Mesenchymal stem cell (in vitro differentiated cells and primary cell): ENCODE results near the gene ARFGAP3.

ENCODE experiments used
- DNase-seq: peaks from one replicate; pipeline ENCODE4 v3.0.0-alpha.2; 2013
- H2AFZ ChIP-seq: one replicate; pipeline ENCODE4 v1.6.1; 2013; ENCODE audit warnings: low read depth, mild to moderate bottlenecking, control low read depth, inconsistent platforms, low read length, moderate library complexity
- H2AK5ac ChIP-seq: 2 replicates; pipeline ENCODE4 v1.6.1; 2013; ENCODE audit warnings: low read length, moderate library complexity, mild to moderate bottlenecking, inconsistent platforms; ENCODE audit not compliant: severe bottlenecking
- H2BK120ac ChIP-seq: one replicate; pipeline ENCODE4 v1.6.1; 2013; ENCODE audit warnings: low read depth, mild to moderate bottlenecking, inconsistent platforms, low read length, moderate library complexity
- H2BK12ac ChIP-seq, 2 experiments: one replicate each; pipeline ENCODE4 v1.6.1; 2013; ENCODE audit warnings: inconsistent platforms in 2 of 2, low read length in 2 of 2, mild to moderate bottlenecking in 2 of 2, moderate library complexity in 2 of 2, control low read depth in 1 of 2
- H2BK15ac ChIP-seq: one replicate; pipeline ENCODE4 v1.6.1; 2013; ENCODE audit warnings: mild to moderate bottlenecking, low read depth, inconsistent platforms; ENCODE audit not compliant: poor library complexity, severe bottlenecking
- H2BK5ac ChIP-seq: 2 replicates; pipeline ENCODE4 v1.6.1; 2013; ENCODE audit warnings: low read depth, mild to moderate bottlenecking, low read length, control low read depth, inconsistent platforms; ENCODE audit not compliant: poor library complexity, severe bottlenecking
- H3K14ac ChIP-seq, 2 experiments: one replicate each; pipeline ENCODE4 v1.6.1; 2013; ENCODE audit warnings: inconsistent platforms in 2 of 2, low read length in 2 of 2, control low read depth in 1 of 2, mild to moderate bottlenecking in 1 of 2, moderate library complexity in 1 of 2
- H3K18ac ChIP-seq, 2 experiments: one replicate each; pipeline ENCODE4 v1.6.1; 2013; ENCODE audit warnings: inconsistent platforms in 2 of 2, low read length in 2 of 2, control low read depth in 1 of 2, low read depth in 1 of 2, mild to moderate bottlenecking in 1 of 2
- H3K23ac ChIP-seq, 2 experiments: one replicate each; pipeline ENCODE4 v1.6.1; 2013; ENCODE audit warnings: inconsistent platforms in 2 of 2, low read length in 2 of 2, mild to moderate bottlenecking in 2 of 2, moderate library complexity in 2 of 2, control low read depth in 1 of 2
- H3K27ac ChIP-seq: 2 replicates; pipeline ENCODE4 v1.5.1; 2013; ENCODE audit warnings: mild to moderate bottlenecking, moderate library complexity, low read length, control low read depth, inconsistent platforms; ENCODE audit not compliant: poor library complexity, severe bottlenecking
- H3K27me3 ChIP-seq, 2 experiments: 2 replicates each; pipeline versions ENCODE4 v1.6.1 to v1.7.0; 2013; ENCODE audit warnings: low read length in 2 of 2, mild to moderate bottlenecking in 2 of 2, moderate library complexity in 2 of 2, control low read depth in 1 of 2, inconsistent platforms in 1 of 2; ENCODE audit not compliant: control insufficient read depth in 1 of 2, insufficient read depth in 1 of 2
- H3K36me3 ChIP-seq, 2 experiments: 2 replicates each; pipeline versions ENCODE4 v1.6.1 to v1.7.0; 2013; ENCODE audit warnings: low read length in 2 of 2, control low read depth in 1 of 2, inconsistent platforms in 1 of 2, low read depth in 1 of 2, mild to moderate bottlenecking in 1 of 2; ENCODE audit not compliant: insufficient read depth in 2 of 2, control insufficient read depth in 1 of 2
- H3K4ac ChIP-seq, 2 experiments: one replicate each; pipeline ENCODE4 v1.6.1; 2013; ENCODE audit warnings: inconsistent platforms in 2 of 2, low read length in 2 of 2, mild to moderate bottlenecking in 2 of 2, moderate library complexity in 2 of 2, control low read depth in 1 of 2, low read depth in 1 of 2
- H3K4me1 ChIP-seq: 2 replicates; pipeline ENCODE4 v1.6.1; 2013; ENCODE audit warnings: low read depth, low read length, control low read depth; ENCODE audit not compliant: control insufficient read depth, insufficient read depth
- H3K4me2 ChIP-seq: 2 replicates; pipeline ENCODE4 v1.6.1; 2013; ENCODE audit warnings: low read length, mild to moderate bottlenecking, inconsistent platforms; ENCODE audit not compliant: poor library complexity, severe bottlenecking
- H3K4me3 ChIP-seq, 2 experiments: 2 replicates each; pipeline versions ENCODE4 v1.5.1 to v1.7.0; 2013; ENCODE audit warnings: low read length in 2 of 2, mild to moderate bottlenecking in 2 of 2, control low read depth in 1 of 2, low read depth in 1 of 2; ENCODE audit not compliant: insufficient read depth in 1 of 2
- H3K79me1 ChIP-seq: replicated peaks from 2 replicates; pipeline ENCODE4 v1.6.1; 2013; ENCODE audit warnings: mild to moderate bottlenecking, control low read depth, low read length, inconsistent platforms; ENCODE audit not compliant: poor library complexity, severe bottlenecking
- H3K9ac ChIP-seq: 2 replicates; pipeline ENCODE4 v1.7.0; 2013; ENCODE audit warnings: mild to moderate bottlenecking, low read length, moderate library complexity
- H3K9me3 ChIP-seq: 2 replicates; pipeline ENCODE4 v1.7.0; 2013; ENCODE audit warnings: mild to moderate bottlenecking, low read length; ENCODE audit not compliant: control insufficient read depth
- H4K8ac ChIP-seq: one replicate; pipeline ENCODE4 v1.6.1; 2013; ENCODE audit warnings: inconsistent platforms, mild to moderate bottlenecking, low read length, moderate library complexity
- H4K91ac ChIP-seq: one replicate; pipeline ENCODE4 v1.6.1; 2013; ENCODE audit warnings: mild to moderate bottlenecking, low read length, inconsistent platforms
- WGBS: methylation state at CpG from one replicate; pipeline ENCODE4 v1.1.7; 2013; ENCODE audit warnings: mixed read lengths; 5-methylcytosine and 5-hydroxymethylcytosine counted together

Gene ARFGAP3

GRCh38 chr22:42830161-42830560 is 26.9 kb downstream of the ARFGAP3 start:
- no peaks in the 10 kb centered on the region for H3K4me1 ChIP-seq
- no peak overlapping the region for H4K91ac ChIP-seq
- no peaks in the 10 kb centered on the region for H3K27me3 ChIP-seq
- no peak overlapping the region for H3K14ac ChIP-seq
- no peak overlapping the region for H2BK12ac ChIP-seq
- no peak for DNase-seq
- no peak overlapping the region for H3K4me2 ChIP-seq
- H2AK5ac ChIP-seq: no peak overlapping the region
- no peak overlapping the region for H3K4ac ChIP-seq
- H2AFZ ChIP-seq: no peak overlapping the region
- no peak overlapping the region for H3K18ac ChIP-seq
- no peak overlapping the region for H2BK5ac ChIP-seq
- H2BK15ac ChIP-seq: no peak overlapping the region
- H2BK120ac ChIP-seq: no peak overlapping the region
- H3K4me3 ChIP-seq: no peak overlapping the region
- no peak overlapping the region for H3K27ac ChIP-seq
- WGBS: 97% methylated on average over 5 of the region's 5 CpGs
- peaks cover 43 to 89% of the 10 kb centered on the region in 2 experiments for H3K36me3 ChIP-seq
- no peak overlapping the region for H3K9ac ChIP-seq
- H3K9me3 ChIP-seq: no peaks in the 10 kb centered on the region
- no peak overlapping the region for H3K23ac ChIP-seq
- H3K79me1 ChIP-seq: peaks cover 12% of the 10 kb centered on the region
- H4K8ac ChIP-seq: no peak overlapping the region

GRCh38 chr22:42829302-42829701 is 27.8 kb downstream of the ARFGAP3 start:
- H3K4me2 ChIP-seq: no peak overlapping the region
- H4K8ac ChIP-seq: no peak overlapping the region
- peaks cover 50 to 89% of the 10 kb centered on the region in 2 experiments for H3K36me3 ChIP-seq
- no peaks in the 10 kb centered on the region for H3K9me3 ChIP-seq
- no peaks in the 10 kb centered on the region for H3K4me1 ChIP-seq
- no peak overlapping the region for H3K23ac ChIP-seq
- no peak overlapping the region for H2BK12ac ChIP-seq
- no peak overlapping the region for H4K91ac ChIP-seq
- DNase-seq: no peak
- no peak overlapping the region for H2AK5ac ChIP-seq
- H2BK120ac ChIP-seq: no peak overlapping the region
- no CpG with 5 or more reads among the region's 3 CpGs for WGBS
- no peaks in the 10 kb centered on the region for H3K27me3 ChIP-seq
- no peak overlapping the region for H3K4me3 ChIP-seq
- no peak overlapping the region for H3K27ac ChIP-seq
- H3K9ac ChIP-seq: no peak overlapping the region
- H2AFZ ChIP-seq: no peak overlapping the region
- no peak overlapping the region for H3K4ac ChIP-seq
- no peak overlapping the region for H3K14ac ChIP-seq
- no peak overlapping the region for H2BK5ac ChIP-seq
- no peak overlapping the region for H2BK15ac ChIP-seq
- H3K79me1 ChIP-seq: peaks cover 17% of the 10 kb centered on the region
- H3K18ac ChIP-seq: no peak overlapping the region

- H2BK12ac ChIP-seq: no peak overlapping the region
- 100% methylated on average over 1 of the region's 3 CpGs for WGBS
- peaks cover 43 to 90% of the 10 kb centered on the region in 2 experiments for H3K36me3 ChIP-seq
- no peak overlapping the region for H2AK5ac ChIP-seq
- no peak overlapping the region for H3K23ac ChIP-seq
- H3K4ac ChIP-seq: no peak overlapping the region
- no peak overlapping the region for H3K4me2 ChIP-seq
- no peak overlapping the region for H2BK120ac ChIP-seq
- H3K14ac ChIP-seq: no peak overlapping the region
- H2BK15ac ChIP-seq: no peak overlapping the region
- no peak overlapping the region for H3K4me3 ChIP-seq
- H3K27ac ChIP-seq: no peak overlapping the region
- H4K91ac ChIP-seq: no peak overlapping the region
- DNase-seq: no peak
- no peak overlapping the region for H2BK5ac ChIP-seq
- H3K79me1 ChIP-seq: peaks cover 17% of the 10 kb centered on the region
- no peaks in the 10 kb centered on the region for H3K4me1 ChIP-seq
- peaks cover 8% of the 10 kb centered on the region for H3K9me3 ChIP-seq
- H3K18ac ChIP-seq: no peak overlapping the region
- no peak overlapping the region for H3K9ac ChIP-seq
- H2AFZ ChIP-seq: no peak overlapping the region
- H4K8ac ChIP-seq: no peak overlapping the region
- H3K27me3 ChIP-seq: no peaks in the 10 kb centered on the region
Observed at GRCh38 chr22:42825796-42826195, 31.3 kb downstream of the ARFGAP3 start.

GRCh38 chr22:42821386-42821785 is 35.7 kb downstream of the ARFGAP3 start:
- WGBS: no CpG with 5 or more reads among the region's 3 CpGs
- peaks cover 5% of the 10 kb centered on the region for H3K4me1 ChIP-seq
- no peak overlapping the region for H3K27ac ChIP-seq
- H3K4me3 ChIP-seq: no peak overlapping the region
- H3K4ac ChIP-seq: no peak overlapping the region
- no peak overlapping the region for H3K23ac ChIP-seq
- H3K36me3 ChIP-seq: peaks cover 36 to 80% of the 10 kb centered on the region in 2 experiments
- no peak overlapping the region for H3K14ac ChIP-seq
- no peak overlapping the region for H2BK5ac ChIP-seq
- peaks cover 8% of the 10 kb centered on the region for H3K9me3 ChIP-seq
- H3K18ac ChIP-seq: no peak overlapping the region
- H2AK5ac ChIP-seq: no peak overlapping the region
- no peak overlapping the region for H2AFZ ChIP-seq
- H2BK12ac ChIP-seq: no peak overlapping the region
- H3K9ac ChIP-seq: no peak overlapping the region
- no peak overlapping the region for H4K8ac ChIP-seq
- H4K91ac ChIP-seq: no peak overlapping the region
- DNase-seq: no peak
- no peaks in the 10 kb centered on the region for H3K27me3 ChIP-seq
- no peak overlapping the region for H2BK15ac ChIP-seq
- peaks cover 17% of the 10 kb centered on the region for H3K79me1 ChIP-seq
- no peak overlapping the region for H3K4me2 ChIP-seq
- no peak overlapping the region for H2BK120ac ChIP-seq
